SK-N-DZ (cell line): ENCODE measurements around the gene CARD10.
A peak's percentile ranks its signal among the peaks of the same experiment; 100 is the strongest.

Source experiments
- DNase-seq: peaks from one replicate; pipeline ENCODE4 v3.0.0-alpha.2; 2015; ENCODE audit warnings: low spot score

CARD10 gene

GRCh38 chr22:37503183-37503683, 16.0 kb downstream of the CARD10 start:
- no peak for DNase-seq

DNA sequence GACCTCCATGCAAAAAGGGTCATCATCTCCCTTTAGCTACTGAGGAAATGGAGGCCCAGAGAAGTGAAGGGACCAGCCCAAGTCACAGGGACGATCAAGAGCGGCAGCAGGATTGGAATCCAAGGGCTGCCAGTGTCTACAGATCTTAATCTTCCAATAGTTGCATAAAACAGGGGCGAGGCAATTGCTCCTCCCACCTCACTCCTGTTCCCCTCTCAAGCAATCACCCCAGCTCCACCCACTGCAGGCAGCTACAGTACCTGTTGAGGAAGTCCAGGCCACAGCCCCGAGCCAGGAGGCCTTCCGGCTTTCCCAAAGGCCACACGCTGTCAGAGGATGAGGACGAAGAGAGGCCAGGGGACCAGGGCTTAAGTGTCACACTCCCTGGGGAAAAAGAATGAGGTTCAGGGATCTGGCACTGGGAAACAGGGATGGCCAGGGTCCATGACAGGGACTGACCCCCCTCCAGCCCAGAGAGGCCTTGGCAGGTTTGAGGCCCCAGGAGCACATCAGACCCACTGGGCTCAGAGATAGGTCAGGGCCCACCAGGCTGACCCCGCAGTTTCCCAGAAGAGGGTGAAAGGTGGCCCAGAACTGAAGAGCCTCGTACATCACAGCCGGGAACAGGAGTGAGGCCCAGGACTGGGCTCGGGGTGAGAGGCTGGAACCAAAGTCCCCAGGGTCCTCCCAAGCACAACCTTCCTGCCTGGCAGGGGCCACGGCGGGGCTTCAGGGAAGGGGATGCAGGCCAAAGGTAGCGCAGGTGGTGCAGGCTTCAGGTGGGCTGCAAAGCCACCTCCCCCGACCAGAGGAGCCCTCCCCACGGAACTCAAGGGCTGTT, 16.7 kb downstream of the CARD10 start:
- DNase-seq: peak; percentile 50

DNA sequence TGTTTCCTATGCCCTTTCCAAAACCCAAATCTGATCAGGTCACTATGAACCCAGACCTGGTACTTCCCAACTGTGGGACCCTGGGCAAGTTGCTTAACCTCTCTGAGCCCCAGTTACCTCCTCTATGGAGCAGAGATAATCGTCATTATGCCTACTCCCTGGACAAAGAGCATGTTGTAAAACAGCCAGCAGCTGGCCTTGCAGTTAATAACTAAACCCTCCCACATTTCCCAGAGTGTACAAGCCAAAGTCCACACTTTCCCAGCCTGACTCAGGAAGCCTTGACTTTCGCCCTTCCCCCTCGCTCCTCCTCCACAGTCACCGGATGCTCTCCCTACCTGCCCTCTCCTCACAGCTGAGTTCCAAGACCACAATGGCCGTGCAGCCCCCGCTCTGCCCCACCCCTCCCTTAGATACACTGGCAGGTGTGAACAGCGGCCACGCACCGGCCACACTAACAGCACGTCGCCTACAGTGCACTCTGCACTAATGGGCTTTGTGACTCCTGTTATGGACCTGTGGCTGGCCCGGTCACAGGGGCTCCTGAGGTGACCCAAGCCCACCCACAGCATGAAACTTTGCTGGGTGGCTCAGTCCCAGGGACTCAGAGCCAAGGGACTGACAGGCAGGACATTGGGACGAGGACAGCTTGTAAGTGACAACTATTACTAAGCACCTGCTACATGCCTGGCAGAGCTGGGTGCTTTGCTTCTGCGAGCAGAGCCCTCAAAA, 17.4 kb downstream of the CARD10 start:
- DNase-seq: no peak

DNA sequence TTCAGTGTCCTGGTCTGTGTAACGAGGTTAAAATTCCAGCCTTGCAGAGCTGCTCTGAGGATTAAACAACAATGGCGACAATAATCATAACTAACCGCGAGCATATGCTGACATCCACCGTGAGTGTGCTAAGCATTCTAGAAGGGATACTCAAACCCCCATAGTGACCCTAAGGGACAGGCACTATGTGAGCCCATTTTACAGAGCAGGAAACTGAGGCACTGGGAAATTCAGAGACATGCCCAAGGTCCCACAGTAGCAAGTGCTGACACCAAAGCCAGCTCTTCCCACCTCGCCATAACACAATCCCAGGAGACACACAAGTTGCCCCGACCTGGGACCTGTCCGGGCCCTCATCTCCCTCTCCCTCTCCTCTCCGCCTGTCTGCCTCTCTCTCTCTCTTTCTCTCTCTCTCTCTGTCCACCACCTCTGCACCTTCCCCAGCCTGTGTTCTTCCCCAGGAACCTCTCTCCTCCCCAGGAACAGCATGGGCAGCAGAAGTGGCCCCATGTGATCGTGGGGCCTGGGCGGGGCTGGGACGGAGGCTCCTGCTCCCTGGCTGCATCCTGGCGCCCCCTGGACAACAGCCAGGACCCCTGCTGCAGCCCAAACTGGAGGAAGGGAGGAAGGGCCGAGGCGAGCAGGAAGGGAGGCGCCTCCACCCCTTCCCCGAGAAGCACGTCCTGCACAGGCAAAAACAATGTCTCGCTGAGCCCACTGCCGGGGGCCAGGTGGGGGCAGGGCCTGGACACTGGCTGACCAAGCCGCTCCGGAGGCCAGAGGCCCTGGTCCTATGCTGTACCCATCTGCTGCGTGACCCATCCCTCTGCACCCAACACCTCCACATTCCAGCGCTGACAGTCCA, 18.2 kb downstream of the CARD10 start:
- no peak for DNase-seq

GRCh38 chr22:37499789-37500540, 19.2 kb downstream of the CARD10 start:
- no peak for DNase-seq

- no peak for DNase-seq
These were observed 20.0 kb downstream of the CARD10 start for GRCh38 chr22:37499027-37499707.

DNA sequence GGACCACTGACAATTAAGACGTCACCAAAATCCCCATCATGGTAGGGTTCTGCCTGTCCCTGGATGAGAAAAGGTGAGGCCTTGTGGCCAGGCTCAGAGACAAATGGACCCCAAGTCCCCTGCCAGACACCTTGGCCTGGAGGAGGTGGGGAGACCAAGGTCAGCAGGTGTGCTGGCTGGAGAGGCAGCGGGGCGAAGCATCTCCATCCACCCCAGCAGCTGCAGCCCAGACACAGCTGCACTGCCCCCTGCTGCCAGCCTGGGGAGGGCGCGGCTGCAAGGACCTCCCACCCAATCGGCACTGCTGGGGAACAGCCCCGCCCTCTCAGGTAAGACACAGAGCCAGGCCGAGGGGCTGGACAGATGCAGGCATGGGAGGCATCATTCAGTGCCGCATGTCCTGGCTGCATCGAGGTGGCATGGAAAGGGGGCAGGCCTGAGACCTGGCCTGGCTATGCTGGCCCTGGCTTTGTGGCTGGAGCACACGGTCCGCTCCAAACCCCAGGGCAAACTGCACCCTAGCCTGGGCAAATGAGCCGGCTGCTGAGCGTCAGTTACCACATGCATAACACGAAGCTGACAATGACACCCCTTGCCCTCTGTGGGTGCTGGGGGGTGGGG, 20.8 kb downstream of the CARD10 start:
- peak; percentile 35 for DNase-seq

DNA sequence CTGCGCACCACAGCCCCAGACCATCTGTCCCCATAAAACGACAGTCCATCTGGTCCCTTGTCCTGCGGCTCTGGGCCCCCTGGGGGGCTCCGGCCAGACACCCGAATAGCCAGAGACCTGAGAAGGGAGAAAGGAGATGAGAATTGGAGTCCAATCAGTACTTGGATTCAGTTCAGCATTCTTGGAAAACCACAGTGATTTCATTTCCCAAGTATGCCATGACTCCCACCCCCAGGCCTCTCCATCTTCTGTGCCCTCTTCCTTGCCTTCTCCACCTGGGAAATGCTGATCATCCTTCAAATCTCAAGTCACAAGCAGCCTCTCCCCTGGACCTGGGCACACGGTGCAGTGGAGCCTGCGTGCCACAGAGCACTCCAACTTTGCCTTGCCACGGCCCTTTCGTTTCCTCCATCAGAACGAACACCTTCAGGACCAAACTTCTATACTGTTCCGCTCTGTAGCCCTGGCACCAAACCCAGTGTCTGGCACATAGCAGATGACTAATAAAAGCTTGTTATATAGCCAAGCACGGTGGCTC, 22.1 kb downstream of the CARD10 start:
- DNase-seq: no peak

- DNase-seq: no peak
These were observed 22.6 kb downstream of the CARD10 start for GRCh38 chr22:37496651-37497050.

GRCh38 chr22:37493979-37494378, 25.2 kb downstream of the CARD10 start:
- no peak for DNase-seq

DNA sequence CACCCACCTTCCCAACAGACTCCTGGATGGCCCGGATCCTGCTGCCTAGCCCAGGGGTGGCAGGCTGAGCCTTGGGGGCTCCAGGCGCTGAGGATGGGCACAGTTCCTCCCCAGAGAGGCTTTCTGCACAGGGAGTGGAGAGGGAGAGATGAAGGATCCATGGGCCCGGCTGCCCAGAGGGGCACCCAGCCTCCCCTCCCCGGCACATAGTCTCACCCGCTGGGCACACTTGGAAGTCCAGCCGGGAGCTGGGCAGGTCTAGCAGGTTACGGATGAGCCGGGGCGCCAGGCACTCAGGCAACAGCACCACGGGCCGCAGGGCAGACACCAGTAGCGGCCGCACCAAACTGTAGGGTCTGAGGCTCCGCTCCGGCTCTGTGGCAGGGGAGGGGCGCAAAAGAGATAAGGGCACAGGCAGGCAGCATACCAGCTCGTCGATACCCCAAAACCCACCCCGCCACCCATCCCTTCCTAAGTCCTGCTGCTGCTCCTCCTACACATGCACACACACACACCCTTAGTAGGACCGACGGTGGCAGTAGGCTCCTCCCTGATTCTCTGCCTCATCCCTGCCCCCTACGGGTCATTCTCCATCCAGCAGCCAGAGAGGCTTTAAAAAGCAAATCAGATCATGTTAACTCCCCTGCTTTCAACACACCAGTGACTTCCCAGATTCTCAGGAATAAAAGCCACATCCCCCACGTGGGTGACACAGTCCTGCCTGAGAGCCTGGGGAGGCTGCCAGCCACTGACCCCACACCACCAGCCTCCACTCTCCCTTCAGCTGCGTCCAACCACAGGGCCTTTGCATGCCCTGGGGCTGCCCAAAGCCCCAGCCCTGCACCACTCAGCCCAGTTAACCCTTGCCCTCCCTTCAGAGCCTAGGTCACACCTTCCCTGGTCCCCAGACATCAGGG, 26.5 kb downstream of the CARD10 start:
- no peak for DNase-seq

- DNase-seq: no peak
These were observed 27.4 kb downstream of the CARD10 start for GRCh38 chr22:37491559-37492427.

- no peak for DNase-seq
These were observed 28.1 kb downstream of the CARD10 start for GRCh38 chr22:37491106-37491505.

DNA sequence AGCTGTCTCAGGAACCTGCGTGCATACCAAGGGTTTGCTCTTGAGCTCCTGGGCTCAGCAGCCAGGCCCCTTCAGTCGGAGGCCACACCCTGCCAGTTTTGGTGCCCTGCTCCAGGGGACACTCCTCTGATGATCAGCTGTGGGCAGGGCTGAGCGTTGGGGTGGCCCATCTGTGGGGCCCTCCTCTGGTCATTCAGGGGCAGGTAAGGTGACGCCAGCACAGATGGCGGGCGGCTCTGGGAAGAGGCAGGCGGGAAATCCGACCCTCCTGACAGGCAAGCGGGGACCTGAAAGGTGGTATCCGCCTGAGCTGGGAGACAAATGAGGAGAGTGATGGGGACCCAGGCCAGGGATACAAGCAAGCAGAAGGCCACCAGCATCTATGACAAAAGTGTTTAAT, 29.2 kb downstream of the CARD10 start:
- DNase-seq: no peak

DNA sequence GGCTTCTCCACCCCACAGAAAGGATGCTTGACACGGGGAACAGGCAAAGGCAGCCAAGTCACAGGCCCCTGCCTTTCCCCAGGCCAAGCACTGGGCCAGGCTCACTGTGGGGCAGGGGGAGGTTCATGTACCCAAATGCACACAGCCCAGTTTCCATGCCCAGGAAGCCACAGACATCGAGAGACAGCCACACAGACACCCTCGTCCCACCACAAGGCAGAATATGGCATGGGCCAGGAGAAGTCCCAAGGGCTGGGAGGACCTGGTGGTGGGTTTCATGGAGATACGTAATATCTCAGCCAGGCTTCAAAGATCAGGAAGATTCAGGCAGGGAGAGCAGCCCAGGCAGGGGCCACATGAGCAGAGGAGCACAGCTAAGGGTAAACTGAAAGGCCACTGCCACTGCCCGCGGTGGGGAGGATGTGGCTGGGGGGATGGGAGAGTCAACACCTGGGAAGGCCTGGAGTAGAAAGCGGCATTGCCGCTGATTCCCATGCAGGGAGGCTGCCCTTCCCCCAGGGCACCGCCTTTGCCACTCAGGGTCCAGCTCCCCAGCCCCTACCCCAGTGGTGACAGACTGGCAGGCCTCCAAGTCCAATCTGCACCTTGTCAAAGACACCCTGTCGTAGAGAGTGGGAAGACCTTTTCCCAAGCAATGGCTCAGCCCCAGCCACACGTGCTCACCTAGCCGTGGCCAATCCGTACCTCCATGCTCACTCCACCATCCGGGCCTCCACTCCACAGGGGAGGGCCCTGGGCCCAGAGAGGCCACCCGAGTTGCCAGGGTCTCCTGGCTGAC, 30.7 kb downstream of the CARD10 start:
- DNase-seq: no peak

DNA sequence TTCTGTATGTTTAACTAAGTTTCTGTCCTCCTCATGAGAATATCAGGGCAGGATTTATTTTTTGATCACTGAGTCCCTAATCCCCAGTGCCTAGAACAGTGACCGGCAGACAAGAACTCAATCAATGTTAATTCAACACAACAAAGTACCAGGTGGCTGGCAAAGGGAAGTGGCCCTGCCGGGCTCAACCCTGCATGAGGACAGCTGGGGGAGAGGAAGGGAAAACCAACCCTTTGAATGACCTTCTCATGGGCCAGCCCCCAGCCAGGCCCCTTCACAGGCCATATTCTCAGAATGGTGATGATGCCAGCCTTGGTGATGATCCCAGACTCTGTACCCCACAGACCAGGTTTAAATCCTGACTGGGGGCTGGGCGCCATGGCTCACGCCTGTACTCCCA, 31.6 kb downstream of the CARD10 start:
- DNase-seq: no peak

- DNase-seq: no peak
These were observed 32.1 kb downstream of the CARD10 start for GRCh38 chr22:37487129-37487528.
